Fibroblast of pulmonary artery (primary cell): ENCODE measurements around the gene CHD3.

Source experiments
- DNase-seq: peaks from one replicate; pipeline ENCODE4 v3.0.0-alpha.2; 2010; ENCODE audit warnings: low read depth
- H3K4me3 ChIP-seq: replicated peaks from 2 replicates; pipeline ENCODE4 v1.5.1; 2011; ENCODE audit warnings: low read depth, mild to moderate bottlenecking, control low read depth, low read length, moderate library complexity
- CTCF ChIP-seq: IDR thresholded peaks from 2 replicates; pipeline ENCODE4 v1.5.1; 2011; ENCODE audit warnings: mild to moderate bottlenecking, control low read depth, low read length, inconsistent platforms; ENCODE audit errors: missing control alignments

The CHD3 gene

GRCh38 chr17:7961421-7961820 lies 72.8 kb downstream of the CHD3 start:
- no peak overlapping the region for H3K4me3 ChIP-seq
- TF ChIP-seq CTCF: no peak
- DNase-seq: no peak
